Skin of body (tissue), 2 donors: ENCODE data around the gene PBX2. TPM values are rescaled to one million over a fixed set of nuclear protein-coding genes. Genes with fewer than 3 reads are reported as not detected.
"Not testable (repeated sequence)": the region's sequence is repeated elsewhere in the genome, so short reads cannot be mapped to it uniquely, and the experiment has no call there.

Experiments used
- DNase-seq: peaks from one replicate; lab custom pipeline; 2025; lab: John Stamatoyannopoulos, UW
- total RNA-seq: library from RNA; depleted of rRNA; stranded (reverse); fragments of >200 nt; gene quantifications from one replicate; pipeline ENCODE4 v1.2.3, GENCODE V29; 2014

Gene PBX2
- total RNA-seq, 1 donor from 2014 or later = 51.6 TPM

- DNase-seq = not testable (repeated sequence)
These were observed 2.1 kb downstream of the PBX2 start for GRCh38 chr6:32187725-32188380.

GRCh38 chr6:32187009-32187709 is 2.8 kb downstream of the PBX2 start:
- no peak for DNase-seq

GRCh38 chr6:32186151-32186840 is 3.7 kb downstream of the PBX2 start:
- not testable (repeated sequence) for DNase-seq

- DNase-seq = not testable (repeated sequence)
These were observed 4.3 kb downstream of the PBX2 start for GRCh38 chr6:32185681-32186131.

GRCh38 chr6:32184084-32184640 is 5.8 kb downstream of the PBX2 start, which contains the start of gene AGER:
Gene AGER, minus strand, starts transcription at chr6:32184253. Its CDS starts 31 bp downstream, at chr6:32184222.
- no peak for DNase-seq

GRCh38 chr6:32183483-32184083 is 6.4 kb downstream of the PBX2 start:
- DNase-seq = no peak

GRCh38 chr6:32183030-32183429 is 7.0 kb downstream of the PBX2 start:
- no peak for DNase-seq

- no peak for DNase-seq
These were observed 7.4 kb downstream of the PBX2 start for GRCh38 chr6:32182555-32182981.

GRCh38 chr6:32181915-32182529 is 8.0 kb downstream of the PBX2 start:
- DNase-seq = no peak

GRCh38 chr6:32181148-32181702 is 8.8 kb downstream of the PBX2 start:
- no peak for DNase-seq

GRCh38 chr6:32179766-32180405 is 10.1 kb downstream of the PBX2 start:
- DNase-seq = no peak

- DNase-seq = no peak
These were observed 11.2 kb downstream of the PBX2 start for GRCh38 chr6:32178547-32179440.

GRCh38 chr6:32177788-32178546 is 12.0 kb downstream of the PBX2 start, which contains the start of gene RNF5:
Gene RNF5, plus strand, starts transcription at chr6:32178405. Its CDS starts 107 bp downstream, at chr6:32178512.
- DNase-seq = peak; percentile 100

GRCh38 chr6:32177183-32177787 is 12.7 kb downstream of the PBX2 start:
- DNase-seq = no peak

- no peak for DNase-seq
These were observed 13.4 kb downstream of the PBX2 start for GRCh38 chr6:32176476-32177182.

- peak; percentile 94 for DNase-seq
These were observed 14.1 kb downstream of the PBX2 start, which contains the start of gene AGPAT1 for GRCh38 chr6:32175711-32176475. Gene AGPAT1, minus strand, starts transcription at chr6:32176084. Its CDS starts 4,588 bp downstream, at chr6:32171496.
